BLaER1 treated with 17β-estradiol and CSF1 and Interleukin-3, amounts not matched to agents 10 nM and 100 nM (cell line): ENCODE results near the gene LRRC45.

Experiments
- H3K27ac ChIP-seq, 11 experiments: shearing (Covaris generic); formaldehyde crosslinking; 2 replicates each; pipeline ENCODE4 v1.8.1; 2022
- H3K27me3 ChIP-seq, 11 experiments: shearing (Covaris generic); formaldehyde crosslinking; 2 replicates each; pipeline ENCODE4 v1.8.1; 2022
- H3K36me3 ChIP-seq, 11 experiments: shearing (Covaris generic); formaldehyde crosslinking; 2 replicates each; pipeline ENCODE4 v1.8.1; 2022
- H3K4me1 ChIP-seq, 10 experiments: shearing (Covaris generic); formaldehyde crosslinking; 2 replicates each; pipeline ENCODE4 v1.8.1; 2022
- H3K4me2 ChIP-seq, 11 experiments: shearing (Covaris generic); formaldehyde crosslinking; 2 replicates each; pipeline ENCODE4 v1.8.1; 2022
- H3K4me3 ChIP-seq, 10 experiments: shearing (Covaris generic); formaldehyde crosslinking; 2 replicates each; pipeline ENCODE4 v1.8.1; 2022
- H3K9ac ChIP-seq, 11 experiments: shearing (Covaris generic); formaldehyde crosslinking; 2 replicates each; pipeline ENCODE4 v1.8.1; 2022
- H3K9me3 ChIP-seq, 11 experiments: shearing (Covaris generic); formaldehyde crosslinking; replicated peaks in 1 of 11; 2 replicates each; pipeline ENCODE4 v1.8.1; 2022
- H4K20me1 ChIP-seq, 11 experiments: shearing (Covaris generic); formaldehyde crosslinking; 2 replicates each; pipeline ENCODE4 v1.8.1; 2022
- Cebpa-rat ChIP-seq, 11 experiments: shearing (Covaris generic); IDR thresholded peaks; 2 replicates each; pipeline ENCODE4 v1.8.1; 2022

Gene LRRC45

GRCh38 chr17:82017612-82018151 lies 5.4 kb upstream of the LRRC45 start:
- H3K4me2 ChIP-seq, result no peak overlapping the region
- H3K27me3 ChIP-seq, result peaks cover 2 to 29% (median 16%) of the 10 kb centered on the region in 11 experiments; a peak in 21 of 22 replicates
- peaks cover 10 to 29% (median 17%) of the 10 kb centered on the region in 11 experiments; a peak in 20 of 22 replicates for H3K36me3 ChIP-seq
- peaks cover 20 to 95% (median 75%) of the 10 kb centered on the region in 11 experiments; a peak in 21 of 22 replicates for H4K20me1 ChIP-seq
- H3K9me3 ChIP-seq, result no peaks in the 10 kb centered on the region
- TF ChIP-seq Cebpa-rat (IDR thresholded peaks at IDR 0.05), result no peak
- no peak overlapping the region for H3K27ac ChIP-seq
- peaks cover 10 to 54% (median 46%) of the 10 kb centered on the region in 10 experiments for H3K4me1 ChIP-seq
- H3K4me3 ChIP-seq, result no peak overlapping the region
- H3K9ac ChIP-seq, result no peak overlapping the region

- H3K9me3 ChIP-seq, result no peaks in the 10 kb centered on the region
- peaks cover 10 to 48% (median 39%) of the 10 kb centered on the region in 10 experiments for H3K4me1 ChIP-seq
- no peak for TF ChIP-seq Cebpa-rat (IDR thresholded peaks at IDR 0.05)
- H4K20me1 ChIP-seq, result peaks cover 20 to 88% (median 68%) of the 10 kb centered on the region in 11 experiments; a peak in 21 of 22 replicates
- H3K36me3 ChIP-seq, result peaks cover 10 to 29% (median 17%) of the 10 kb centered on the region in 11 experiments; a peak in 20 of 22 replicates
- peaks cover 0 to 22% (median 9%) of the 10 kb centered on the region in 11 experiments; a peak in 17 of 22 replicates for H3K27me3 ChIP-seq
- H3K27ac ChIP-seq, result no peak overlapping the region
- no peak overlapping the region for H3K4me2 ChIP-seq
- H3K4me3 ChIP-seq, result no peak overlapping the region
- no peak overlapping the region for H3K9ac ChIP-seq
These were observed 4.7 kb upstream of the LRRC45 start for GRCh38 chr17:82018152-82018988.

GRCh38 chr17:82018989-82019689 lies 4.0 kb upstream of the LRRC45 start:
- H4K20me1 ChIP-seq, result peaks cover 20 to 80% (median 61%) of the 10 kb centered on the region in 11 experiments; a peak in 21 of 22 replicates
- H3K27me3 ChIP-seq, result peaks cover 0 to 14% (median 1%) of the 10 kb centered on the region in 11 experiments; a peak in 12 of 22 replicates
- H3K9ac ChIP-seq, result no peak overlapping the region
- no peak overlapping the region for H3K4me3 ChIP-seq
- H3K4me2 ChIP-seq, result no peak overlapping the region
- TF ChIP-seq Cebpa-rat (IDR thresholded peaks at IDR 0.05), result no peak
- H3K27ac ChIP-seq, result no peak overlapping the region
- peaks cover 16 to 48% (median 39%) of the 10 kb centered on the region in 10 experiments for H3K4me1 ChIP-seq
- H3K36me3 ChIP-seq, result peaks cover 10 to 29% (median 17%) of the 10 kb centered on the region in 11 experiments; a peak in 20 of 22 replicates
- H3K9me3 ChIP-seq, result no peaks in the 10 kb centered on the region

GRCh38 chr17:82019690-82020571 lies 3.2 kb upstream of the LRRC45 start:
- Histone ChIP-seq H3K4me3 (no peak overlapping the region), H3K27ac (no peak overlapping the region), H3K4me2 (peak overlapping the region in 4 of 11 experiments; percentile 12 to 100 (median 98); a peak in 3 of 22 replicates), H3K36me3 (peaks cover 10 to 29% (median 17%) of the 10 kb centered on the region in 11 experiments; a peak in 20 of 22 replicates), H3K9ac (no peak overlapping the region), H3K27me3 (peaks cover 0 to 6% (median 0%) of the 10 kb centered on the region in 11 experiments; a peak in 3 of 22 replicates), H4K20me1 (peaks cover 20 to 78% (median 53%) of the 10 kb centered on the region in 11 experiments; a peak in 21 of 22 replicates), H3K4me1 (peaks cover 18 to 48% (median 39%) of the 10 kb centered on the region in 10 experiments), H3K9me3 (no peaks in the 10 kb centered on the region)
- TF ChIP-seq Cebpa-rat (IDR thresholded peaks at IDR 0.05), result no peak

GRCh38 chr17:82020572-82021106 lies 2.5 kb upstream of the LRRC45 start:
- H3K9ac ChIP-seq, result peak overlapping the region in 1 of 11 experiments; percentile 24; a peak in 1 of 22 replicates
- peaks cover 20 to 78% (median 46%) of the 10 kb centered on the region in 11 experiments; a peak in 21 of 22 replicates for H4K20me1 ChIP-seq
- peaks cover 10 to 35% (median 17%) of the 10 kb centered on the region in 11 experiments; a peak in 20 of 22 replicates for H3K36me3 ChIP-seq
- no peaks in the 10 kb centered on the region for H3K27me3 ChIP-seq
- TF ChIP-seq Cebpa-rat (IDR thresholded peaks at IDR 0.05), result no peak
- H3K4me3 ChIP-seq, result no peak overlapping the region; a peak in 1 of 20 replicates
- H3K9me3 ChIP-seq, result no peaks in the 10 kb centered on the region
- peaks cover 18 to 46% (median 36%) of the 10 kb centered on the region in 10 experiments for H3K4me1 ChIP-seq
- H3K4me2 ChIP-seq, result peak overlapping the region in 10 of 11 experiments; percentile 96 to 100 (median 99); a peak in 18 of 22 replicates
- no peak overlapping the region for H3K27ac ChIP-seq

GRCh38 chr17:82021107-82021899 lies 1.8 kb upstream of the LRRC45 start:
- no peaks in the 10 kb centered on the region for H3K9me3 ChIP-seq
- H3K9ac ChIP-seq, result peak overlapping the region; percentile 79 to 91 (median 86)
- TF ChIP-seq Cebpa-rat (IDR thresholded peaks at IDR 0.05), result no peak
- peaks cover 20 to 79% (median 46%) of the 10 kb centered on the region in 11 experiments; a peak in 21 of 22 replicates for H4K20me1 ChIP-seq
- H3K36me3 ChIP-seq, result peaks cover 10 to 42% (median 17%) of the 10 kb centered on the region in 11 experiments; a peak in 20 of 22 replicates
- peaks cover 18 to 46% (median 36%) of the 10 kb centered on the region in 10 experiments for H3K4me1 ChIP-seq
- H3K27ac ChIP-seq, result peak overlapping the region in 8 of 11 experiments; percentile 56 to 83 (median 80); a peak in 10 of 22 replicates
- peak overlapping the region; percentile 96 to 100 (median 99) for H3K4me2 ChIP-seq
- H3K4me3 ChIP-seq, result peak overlapping the region; percentile 67 to 99 (median 91); a peak in 19 of 20 replicates
- H3K27me3 ChIP-seq, result no peaks in the 10 kb centered on the region

GRCh38 chr17:82021900-82022309 lies 1.2 kb upstream of the LRRC45 start:
- H3K9ac ChIP-seq, result peak overlapping the region; percentile 79 to 91 (median 86)
- peak overlapping the region; percentile 67 to 99 (median 91) for H3K4me3 ChIP-seq
- no peak for TF ChIP-seq Cebpa-rat (IDR thresholded peaks at IDR 0.05)
- peaks cover 18 to 46% (median 36%) of the 10 kb centered on the region in 10 experiments for H3K4me1 ChIP-seq
- H3K9me3 ChIP-seq, result no peaks in the 10 kb centered on the region
- no peaks in the 10 kb centered on the region for H3K27me3 ChIP-seq
- H3K36me3 ChIP-seq, result peaks cover 10 to 44% (median 18%) of the 10 kb centered on the region in 11 experiments; a peak in 20 of 22 replicates
- H3K27ac ChIP-seq, result peak overlapping the region; percentile 38 to 83 (median 79); a peak in 21 of 22 replicates
- H4K20me1 ChIP-seq, result peaks cover 20 to 78% (median 46%) of the 10 kb centered on the region in 11 experiments; a peak in 21 of 22 replicates
- H3K4me2 ChIP-seq, result peak overlapping the region; percentile 96 to 100 (median 99)
